Muscle of back (tissue), 11 donors: Measurements from ENCODE around the gene SLC18A2. TPM values are rescaled to one million over a fixed set of nuclear protein-coding genes. Genes with fewer than 3 reads are reported as not detected.

Experiments
- DNase-seq, 3 donors: peaks; one replicate each; pipeline versions ENCODE4 v3.0.0 to v3.0.0-alpha.2; 2013
- polyA plus RNA-seq, 10 donors: library from polyadenylated mRNA; unstranded; fragments of 120-200 nt; gene quantifications; one replicate each; pipeline ENCODE4 v1.2.1, GENCODE V29; 2013; ENCODE audit not compliant: insufficient read length in 10 of 10

The SLC18A2 gene
- polyA plus RNA-seq, 10 donors, result 0.31 to 1.6 (median 0.49) TPM

GRCh38 chr10:117311261-117311660, 70.3 kb downstream of the SLC18A2 start:
- no peak for DNase-seq

- DNase-seq, result no peak
Measured at GRCh38 chr10:117312430-117312829, 71.5 kb downstream of the SLC18A2 start.

- no peak for DNase-seq
Measured at GRCh38 chr10:117313641-117314040, 72.7 kb downstream of the SLC18A2 start.

GRCh38 chr10:117316701-117317100, 75.8 kb downstream of the SLC18A2 start:
- DNase-seq, result no peak

GRCh38 chr10:117318909-117319308, 78.0 kb downstream of the SLC18A2 start:
- DNase-seq, result peak in 2 of 3 donors; percentile 1 to 4

- DNase-seq, result peak; percentile 9 to 36 (median 18)
Measured at GRCh38 chr10:117320050-117320665, 79.2 kb downstream of the SLC18A2 start.

GRCh38 chr10:117322260-117322659, 81.3 kb downstream of the SLC18A2 start:
- no peak for DNase-seq

- DNase-seq, result no peak
Measured at GRCh38 chr10:117324367-117324766, 83.5 kb downstream of the SLC18A2 start.

- no peak for DNase-seq
Measured at GRCh38 chr10:117327262-117327661, 86.3 kb downstream of the SLC18A2 start.

Other genes starting within 250 kb of the SLC18A2 start
- 10 to 100 TPM in 1 of 10 donors, 1 to 10 TPM in 9; 4.3 to 10.7 (median 7.1) TPM for gene SHTN1, start 235.9 kb upstream of the SLC18A2 start, polyA plus RNA-seq
- under 1 TPM in 4 of 10 donors, not detected in 6; 0.08 to 0.27 (median 0.09) TPM for gene VAX1, start 102.8 kb upstream of the SLC18A2 start, polyA plus RNA-seq
- not detected for gene KCNK18, start 43.6 kb upstream of the SLC18A2 start, polyA plus RNA-seq
- gene PDZD8, start 134.3 kb downstream of the SLC18A2 start, polyA plus RNA-seq, result 10 to 100 TPM; 13.6 to 19.7 (median 17.1) TPM